ENCODE data around the gene ARHGEF28.

The ARHGEF28 gene

DNA sequence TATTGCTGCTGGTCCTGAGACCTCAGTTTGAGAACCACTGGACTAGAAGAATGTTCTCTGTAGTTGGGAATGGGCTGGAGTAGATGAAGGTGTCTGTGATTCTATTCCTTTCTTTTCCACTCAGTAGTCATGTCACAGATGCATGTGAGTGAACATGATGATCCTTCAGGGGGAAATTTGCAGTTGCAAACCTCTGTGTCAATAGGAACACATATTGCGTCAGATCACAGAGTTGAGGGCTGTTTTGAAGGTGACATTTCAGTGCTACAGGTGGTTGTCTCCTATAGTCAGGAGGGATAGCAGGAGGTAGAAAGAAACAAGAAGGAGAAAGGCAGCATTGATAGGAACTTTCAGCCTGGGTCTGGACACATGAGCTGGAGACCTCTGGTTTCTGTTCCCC, 239.3 kb downstream of the ARHGEF28 start (continued):
- TF ChIP-seq, protein P1, sequence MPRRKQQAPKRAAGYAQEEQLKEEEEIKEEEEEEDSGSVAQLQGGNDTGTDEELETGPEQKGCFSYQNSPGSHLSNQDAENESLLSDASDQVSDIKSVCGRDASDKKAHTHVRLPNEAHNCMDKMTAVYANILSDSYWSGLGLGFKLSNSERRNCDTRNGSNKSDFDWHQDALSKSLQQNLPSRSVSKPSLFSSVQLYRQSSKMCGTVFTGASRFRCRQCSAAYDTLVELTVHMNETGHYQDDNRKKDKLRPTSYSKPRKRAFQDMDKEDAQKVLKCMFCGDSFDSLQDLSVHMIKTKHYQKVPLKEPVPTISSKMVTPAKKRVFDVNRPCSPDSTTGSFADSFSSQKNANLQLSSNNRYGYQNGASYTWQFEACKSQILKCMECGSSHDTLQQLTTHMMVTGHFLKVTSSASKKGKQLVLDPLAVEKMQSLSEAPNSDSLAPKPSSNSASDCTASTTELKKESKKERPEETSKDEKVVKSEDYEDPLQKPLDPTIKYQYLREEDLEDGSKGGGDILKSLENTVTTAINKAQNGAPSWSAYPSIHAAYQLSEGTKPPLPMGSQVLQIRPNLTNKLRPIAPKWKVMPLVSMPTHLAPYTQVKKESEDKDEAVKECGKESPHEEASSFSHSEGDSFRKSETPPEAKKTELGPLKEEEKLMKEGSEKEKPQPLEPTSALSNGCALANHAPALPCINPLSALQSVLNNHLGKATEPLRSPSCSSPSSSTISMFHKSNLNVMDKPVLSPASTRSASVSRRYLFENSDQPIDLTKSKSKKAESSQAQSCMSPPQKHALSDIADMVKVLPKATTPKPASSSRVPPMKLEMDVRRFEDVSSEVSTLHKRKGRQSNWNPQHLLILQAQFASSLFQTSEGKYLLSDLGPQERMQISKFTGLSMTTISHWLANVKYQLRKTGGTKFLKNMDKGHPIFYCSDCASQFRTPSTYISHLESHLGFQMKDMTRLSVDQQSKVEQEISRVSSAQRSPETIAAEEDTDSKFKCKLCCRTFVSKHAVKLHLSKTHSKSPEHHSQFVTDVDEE (CRISPR knock-in tag; IDR thresholded peaks at IDR 0.05) = no peak

DNA sequence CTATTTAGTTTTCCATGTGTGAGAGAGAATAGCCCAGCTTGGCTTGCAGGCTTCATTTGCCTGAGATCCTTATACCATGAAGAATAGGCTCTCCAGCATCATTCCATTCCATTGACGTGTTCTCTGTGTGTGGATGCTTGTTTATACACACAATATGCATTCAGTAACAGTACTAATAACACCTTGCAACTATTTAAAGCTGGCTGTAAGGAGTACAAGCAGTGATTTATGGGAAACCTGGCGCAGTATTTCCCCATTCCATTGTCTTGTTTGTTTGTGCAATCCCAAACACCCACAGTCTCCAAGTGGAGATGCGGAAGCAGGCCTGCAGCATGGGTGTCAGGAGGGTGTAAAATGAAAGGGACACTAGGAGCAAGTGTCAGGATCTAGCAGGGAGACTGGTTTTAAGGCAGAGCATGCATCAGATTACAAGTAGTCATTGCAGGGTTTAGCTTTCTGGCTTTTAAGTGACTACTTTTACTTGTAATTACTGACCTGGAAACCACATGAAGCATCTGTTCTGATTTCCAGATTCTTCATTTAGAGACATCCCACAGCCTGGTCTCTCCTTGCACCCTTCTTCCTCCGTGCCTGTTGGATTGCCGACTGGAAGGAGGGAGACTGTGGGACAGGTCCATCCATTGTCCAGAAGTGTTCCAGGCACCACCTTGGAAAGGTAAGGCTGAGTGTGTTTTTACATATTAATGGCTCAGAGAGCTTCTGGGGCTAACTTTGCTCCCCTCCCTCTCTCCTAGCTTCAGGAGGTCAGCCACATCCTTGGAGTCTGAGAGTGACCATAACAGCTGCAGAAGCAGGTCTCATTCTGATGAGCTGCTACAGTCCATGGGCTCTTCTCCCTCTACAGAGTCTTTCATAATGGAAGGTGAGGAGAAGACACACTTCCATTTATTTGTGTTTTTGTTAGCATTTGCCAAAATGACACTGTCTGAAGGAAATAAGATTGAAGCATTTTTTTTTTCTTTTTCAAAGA, 241.6 kb downstream of the ARHGEF28 start:
- no peak for TF ChIP-seq OSR1 (CRISPR knock-in tag; IDR thresholded peaks at IDR 0.05)
- TF ChIP-seq, protein P2, sequence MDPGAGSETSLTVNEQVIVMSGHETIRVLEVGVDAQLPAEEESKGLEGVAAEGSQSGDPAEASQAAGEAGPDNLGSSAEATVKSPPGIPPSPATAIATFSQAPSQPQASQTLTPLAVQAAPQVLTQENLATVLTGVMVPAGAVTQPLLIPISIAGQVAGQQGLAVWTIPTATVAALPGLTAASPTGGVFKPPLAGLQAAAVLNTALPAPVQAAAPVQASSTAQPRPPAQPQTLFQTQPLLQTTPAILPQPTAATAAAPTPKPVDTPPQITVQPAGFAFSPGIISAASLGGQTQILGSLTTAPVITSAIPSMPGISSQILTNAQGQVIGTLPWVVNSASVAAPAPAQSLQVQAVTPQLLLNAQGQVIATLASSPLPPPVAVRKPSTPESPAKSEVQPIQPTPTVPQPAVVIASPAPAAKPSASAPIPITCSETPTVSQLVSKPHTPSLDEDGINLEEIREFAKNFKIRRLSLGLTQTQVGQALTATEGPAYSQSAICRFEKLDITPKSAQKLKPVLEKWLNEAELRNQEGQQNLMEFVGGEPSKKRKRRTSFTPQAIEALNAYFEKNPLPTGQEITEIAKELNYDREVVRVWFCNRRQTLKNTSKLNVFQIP (CRISPR knock-in tag; IDR thresholded peaks at IDR 0.05; ENCODE audit: borderline replicate concordance, low read depth) = no peak
- no peak for TF ChIP-seq BACH2 (CRISPR knock-in tag; IDR thresholded peaks at IDR 0.05; ENCODE audit: borderline replicate concordance)
- TF ChIP-seq, protein P3, sequence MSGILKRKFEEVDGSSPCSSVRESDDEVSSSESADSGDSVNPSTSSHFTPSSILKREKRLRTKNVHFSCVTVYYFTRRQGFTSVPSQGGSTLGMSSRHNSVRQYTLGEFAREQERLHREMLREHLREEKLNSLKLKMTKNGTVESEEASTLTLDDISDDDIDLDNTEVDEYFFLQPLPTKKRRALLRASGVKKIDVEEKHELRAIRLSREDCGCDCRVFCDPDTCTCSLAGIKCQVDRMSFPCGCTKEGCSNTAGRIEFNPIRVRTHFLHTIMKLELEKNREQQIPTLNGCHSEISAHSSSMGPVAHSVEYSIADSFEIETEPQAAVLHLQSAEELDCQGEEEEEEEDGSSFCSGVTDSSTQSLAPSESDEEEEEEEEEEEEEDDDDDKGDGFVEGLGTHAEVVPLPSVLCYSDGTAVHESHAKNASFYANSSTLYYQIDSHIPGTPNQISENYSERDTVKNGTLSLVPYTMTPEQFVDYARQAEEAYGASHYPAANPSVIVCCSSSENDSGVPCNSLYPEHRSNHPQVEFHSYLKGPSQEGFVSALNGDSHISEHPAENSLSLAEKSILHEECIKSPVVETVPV (CRISPR knock-in tag; IDR thresholded peaks at IDR 0.05) = no peak
- TF ChIP-seq TCF4 (CRISPR knock-in tag; IDR thresholded peaks at IDR 0.05; ENCODE audit: borderline replicate concordance) = no peak
- TF ChIP-seq ARNTL (CRISPR knock-in tag; IDR thresholded peaks at IDR 0.05; ENCODE audit: borderline replicate concordance, low read depth) = no peak
- TF ChIP-seq GLIS3 (CRISPR knock-in tag; IDR thresholded peaks at IDR 0.05) = no peak
- TF ChIP-seq ESRRG (CRISPR knock-in tag; IDR thresholded peaks at IDR 0.05) = no peak
- TF ChIP-seq, protein P4, sequence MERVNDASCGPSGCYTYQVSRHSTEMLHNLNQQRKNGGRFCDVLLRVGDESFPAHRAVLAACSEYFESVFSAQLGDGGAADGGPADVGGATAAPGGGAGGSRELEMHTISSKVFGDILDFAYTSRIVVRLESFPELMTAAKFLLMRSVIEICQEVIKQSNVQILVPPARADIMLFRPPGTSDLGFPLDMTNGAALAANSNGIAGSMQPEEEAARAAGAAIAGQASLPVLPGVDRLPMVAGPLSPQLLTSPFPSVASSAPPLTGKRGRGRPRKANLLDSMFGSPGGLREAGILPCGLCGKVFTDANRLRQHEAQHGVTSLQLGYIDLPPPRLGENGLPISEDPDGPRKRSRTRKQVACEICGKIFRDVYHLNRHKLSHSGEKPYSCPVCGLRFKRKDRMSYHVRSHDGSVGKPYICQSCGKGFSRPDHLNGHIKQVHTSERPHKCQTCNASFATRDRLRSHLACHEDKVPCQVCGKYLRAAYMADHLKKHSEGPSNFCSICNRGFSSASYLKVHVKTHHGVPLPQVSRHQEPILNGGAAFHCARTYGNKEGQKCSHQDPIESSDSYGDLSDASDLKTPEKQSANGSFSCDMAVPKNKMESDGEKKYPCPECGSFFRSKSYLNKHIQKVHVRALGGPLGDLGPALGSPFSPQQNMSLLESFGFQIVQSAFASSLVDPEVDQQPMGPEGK (CRISPR knock-in tag; IDR thresholded peaks at IDR 0.05; ENCODE audit: borderline replicate concordance) = no peak
- TF ChIP-seq ZNF8 (CRISPR knock-in tag; IDR thresholded peaks at IDR 0.05) = no peak
- no peak for ATAC-seq

DNA sequence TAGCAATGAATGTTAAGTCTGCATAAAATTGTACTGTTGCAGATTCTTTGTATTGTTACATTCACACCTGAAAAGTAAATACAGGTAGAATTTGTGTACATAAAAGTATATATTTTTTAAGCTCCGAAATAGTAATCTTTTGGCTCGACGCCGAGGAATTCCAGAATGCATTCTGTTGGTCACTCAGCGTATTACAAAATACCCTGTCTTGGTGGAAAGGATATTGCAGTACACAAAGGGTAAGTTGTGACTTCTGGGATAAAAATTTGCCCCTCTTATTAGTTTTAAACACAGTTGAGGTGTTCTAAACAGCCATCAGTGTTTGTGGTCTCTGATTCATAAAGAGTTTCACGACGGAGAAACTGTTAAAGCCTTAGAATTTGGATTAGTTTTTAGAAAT, 257.6 kb downstream of the ARHGEF28 start:
- no peak for ATAC-seq
- no peak for TF ChIP-seq TOX (CRISPR knock-in tag; IDR thresholded peaks at IDR 0.05; ENCODE audit: borderline replicate concordance)
- TF ChIP-seq OSR1 (CRISPR knock-in tag; IDR thresholded peaks at IDR 0.05) = no peak
- no peak for TF ChIP-seq ARNTL (CRISPR knock-in tag; IDR thresholded peaks at IDR 0.05; ENCODE audit: borderline replicate concordance, low read depth)
- TF ChIP-seq BACH2 (CRISPR knock-in tag; IDR thresholded peaks at IDR 0.05; ENCODE audit: borderline replicate concordance) = no peak
- TF ChIP-seq ESRRG (CRISPR knock-in tag; IDR thresholded peaks at IDR 0.05) = no peak
- TF ChIP-seq CSDC2 (CRISPR knock-in tag; IDR thresholded peaks at IDR 0.05) = no peak
- TF ChIP-seq PPARA (CRISPR knock-in tag; IDR thresholded peaks at IDR 0.05; ENCODE audit: borderline replicate concordance) = no peak
- TF ChIP-seq SNAI2 (CRISPR knock-in tag; IDR thresholded peaks at IDR 0.05) = no peak
- TF ChIP-seq, protein P5, sequence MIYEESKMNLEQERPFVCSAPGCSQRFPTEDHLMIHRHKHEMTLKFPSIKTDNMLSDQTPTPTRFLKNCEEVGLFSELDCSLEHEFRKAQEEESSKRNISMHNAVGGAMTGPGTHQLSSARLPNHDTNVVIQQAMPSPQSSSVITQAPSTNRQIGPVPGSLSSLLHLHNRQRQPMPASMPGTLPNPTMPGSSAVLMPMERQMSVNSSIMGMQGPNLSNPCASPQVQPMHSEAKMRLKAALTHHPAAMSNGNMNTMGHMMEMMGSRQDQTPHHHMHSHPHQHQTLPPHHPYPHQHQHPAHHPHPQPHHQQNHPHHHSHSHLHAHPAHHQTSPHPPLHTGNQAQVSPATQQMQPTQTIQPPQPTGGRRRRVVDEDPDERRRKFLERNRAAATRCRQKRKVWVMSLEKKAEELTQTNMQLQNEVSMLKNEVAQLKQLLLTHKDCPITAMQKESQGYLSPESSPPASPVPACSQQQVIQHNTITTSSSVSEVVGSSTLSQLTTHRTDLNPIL (CRISPR knock-in tag; IDR thresholded peaks at IDR 0.05; ENCODE audit: low read depth) = no peak
- no peak for TF ChIP-seq ZNF8 (CRISPR knock-in tag; IDR thresholded peaks at IDR 0.05)
- TF ChIP-seq, protein P3 (CRISPR knock-in tag; IDR thresholded peaks at IDR 0.05) = no peak
- no peak for TF ChIP-seq ZFP30 (CRISPR knock-in tag; IDR thresholded peaks at IDR 0.05)
